Psoas muscle (tissue), 8 donors: Measurements from ENCODE around the gene PLPPR3. TPM values are rescaled to one million over a fixed set of nuclear protein-coding genes. Genes with fewer than 3 reads are reported as not detected.
"Not testable (repeated sequence)": the region's sequence is repeated elsewhere in the genome, so short reads cannot be mapped to it uniquely, and the experiment has no call there.

ENCODE experiments used
- ATAC-seq, 4 donors: fragments of 200-7000 bp; cut with Tn5 transposase; one replicate each; pipeline ENCODE4 v1.9.1; 2020; ENCODE audit warnings: moderate library complexity in 3 of 4, mild to moderate bottlenecking in 2 of 4
- DNase-seq, 2 donors: peaks; one replicate each; pipeline ENCODE4 v3.0.0-alpha.2; 2020
- H3K27ac ChIP-seq: fragments of 200-600 bp; one replicate; pipeline ENCODE4 v1.8.0; 2022
- H3K27me3 ChIP-seq, 3 donors: fragments of 200-600 bp in 1 of 3; one replicate each; pipeline versions ENCODE4 v1.6.1 to v1.8.0; 2013 to 2022; ENCODE audit warnings: low read length in 2 of 3, mild to moderate bottlenecking in 2 of 3, moderate library complexity in 1 of 3; ENCODE audit not compliant: insufficient read depth in 3 of 3
- H3K36me3 ChIP-seq, 2 donors: fragments of 200-600 bp in 1 of 2; one replicate each; pipeline versions ENCODE4 v1.6.1 to v1.8.0; 2013 to 2022; ENCODE audit warnings: low read depth in 1 of 2, mild to moderate bottlenecking in 1 of 2, moderate library complexity in 1 of 2; ENCODE audit not compliant: insufficient read depth in 1 of 2
- H3K4me1 ChIP-seq: fragments of 200-600 bp; one replicate; pipeline ENCODE4 v1.8.0; 2022
- H3K4me3 ChIP-seq: fragments of 200-600 bp; one replicate; pipeline ENCODE4 v1.8.0; 2022; ENCODE audit warnings: mild to moderate bottlenecking
- H3K9me3 ChIP-seq: fragments of 200-600 bp; one replicate; pipeline ENCODE4 v1.8.0; 2022
- WGBS, 3 donors: extraction: QIAGEN DNeasy Blood & Tissue Kit; methylation state at CpG; one replicate each; pipeline versions ENCODE4 v1.1.6 to v1.1.7; 2013; 5-methylcytosine and 5-hydroxymethylcytosine counted together
- intact Hi-C, 2 donors: fragments of 100-400 bp; cut with DNase I; formaldehyde crosslinking; loops; one replicate each; pipeline versions ENCODE4 v1.11.0 to v1.14.2; 2022
- polyA plus RNA-seq, 3 donors: library from polyadenylated mRNA; stranded (reverse); fragments of 200-250 nt; gene quantifications; one replicate each; pipeline ENCODE4 v1.2.3, GENCODE V29; 2013
- total RNA-seq, 4 donors: library from RNA; stranded (reverse); fragmentation: NEBNext Ultra II Directional in 2 of 4; extraction: Animal tissue kit (Norgen Biotek cat#: 25700) in 2 of 4; gene quantifications; one replicate each; pipeline versions ENCODE4 v1.2.1 to v1.2.4, GENCODE V29; 2021 to 2023
- TF ChIP-seq, protein P1 (sequence below): fragments of 200-600 bp; IDR thresholded peaks from one replicate; pipeline ENCODE4 v1.8.0; 2022; ENCODE audit warnings: antibody characterized with exemption
- donor health status: healthy with polysubstance abuse.
- donor health status: DM: no; HTN: no; CAD: no; lungs with moderate emphysema.
- donor health status: Bipolar disorder and iron deficiency.
- donor health status: healthy.
- donor health status: DM: yes; HTN: yes; CAD: no.
- donor health status: DM: no; HTN: no; CAD: no.
- donor health status: DM: no; HTN: no; CAD: no.
- donor health status: DM: yes; HTN: yes; CAD: no.

PLPPR3 gene
- total and polyA plus RNA-seq, 7 donors, result not detected

DNA sequence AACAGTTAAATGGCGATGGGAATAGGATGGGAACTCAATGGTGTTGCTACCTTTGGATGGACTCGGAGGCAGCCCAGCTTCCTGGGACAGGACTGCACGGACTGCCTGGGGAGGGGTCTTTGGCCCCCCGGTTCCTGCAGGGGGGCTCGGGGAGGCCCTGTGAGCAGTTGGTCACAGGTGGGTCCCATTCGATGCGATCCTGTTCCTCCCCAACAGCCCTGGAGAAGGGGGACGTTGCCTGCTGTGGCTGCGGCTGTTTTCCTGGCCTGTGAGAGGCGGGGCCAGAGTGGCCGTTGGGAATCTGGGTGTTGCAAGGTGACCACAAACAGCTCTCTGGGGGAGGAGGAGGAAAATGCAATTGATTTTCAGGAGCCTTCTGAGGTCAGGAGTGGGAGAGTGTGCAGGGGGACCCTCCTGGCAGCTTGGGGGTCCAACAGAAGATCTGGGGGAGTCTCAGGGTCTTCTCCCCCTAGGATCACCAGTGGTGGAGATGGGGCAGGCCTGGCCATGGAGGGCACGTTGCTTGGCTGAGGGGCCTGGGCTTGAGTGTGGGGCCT is 1.9 kb upstream of the PLPPR3 start:
- TF ChIP-seq, protein P1, sequence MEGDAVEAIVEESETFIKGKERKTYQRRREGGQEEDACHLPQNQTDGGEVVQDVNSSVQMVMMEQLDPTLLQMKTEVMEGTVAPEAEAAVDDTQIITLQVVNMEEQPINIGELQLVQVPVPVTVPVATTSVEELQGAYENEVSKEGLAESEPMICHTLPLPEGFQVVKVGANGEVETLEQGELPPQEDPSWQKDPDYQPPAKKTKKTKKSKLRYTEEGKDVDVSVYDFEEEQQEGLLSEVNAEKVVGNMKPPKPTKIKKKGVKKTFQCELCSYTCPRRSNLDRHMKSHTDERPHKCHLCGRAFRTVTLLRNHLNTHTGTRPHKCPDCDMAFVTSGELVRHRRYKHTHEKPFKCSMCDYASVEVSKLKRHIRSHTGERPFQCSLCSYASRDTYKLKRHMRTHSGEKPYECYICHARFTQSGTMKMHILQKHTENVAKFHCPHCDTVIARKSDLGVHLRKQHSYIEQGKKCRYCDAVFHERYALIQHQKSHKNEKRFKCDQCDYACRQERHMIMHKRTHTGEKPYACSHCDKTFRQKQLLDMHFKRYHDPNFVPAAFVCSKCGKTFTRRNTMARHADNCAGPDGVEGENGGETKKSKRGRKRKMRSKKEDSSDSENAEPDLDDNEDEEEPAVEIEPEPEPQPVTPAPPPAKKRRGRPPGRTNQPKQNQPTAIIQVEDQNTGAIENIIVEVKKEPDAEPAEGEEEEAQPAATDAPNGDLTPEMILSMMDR, result no peak
- ATAC-seq (no peak), DNase-seq (no peak)
- Histone ChIP-seq H3K4me1 (no peaks in the 10 kb centered on the region), H3K27me3 (peaks cover 0 to 55% (median 14%) of the 10 kb centered on the region in 3 donors), H3K36me3 (no peaks in the 10 kb centered on the region), H3K27ac (no peak overlapping the region), H3K9me3 (no peaks in the 10 kb centered on the region), H3K4me3 (no peak overlapping the region)
- WGBS, 3 donors, result 49 to 53% (median 51%) methylated on average over 11 to 12 of the region's 12 CpGs
- intact Hi-C loops, result no loop called here

DNA sequence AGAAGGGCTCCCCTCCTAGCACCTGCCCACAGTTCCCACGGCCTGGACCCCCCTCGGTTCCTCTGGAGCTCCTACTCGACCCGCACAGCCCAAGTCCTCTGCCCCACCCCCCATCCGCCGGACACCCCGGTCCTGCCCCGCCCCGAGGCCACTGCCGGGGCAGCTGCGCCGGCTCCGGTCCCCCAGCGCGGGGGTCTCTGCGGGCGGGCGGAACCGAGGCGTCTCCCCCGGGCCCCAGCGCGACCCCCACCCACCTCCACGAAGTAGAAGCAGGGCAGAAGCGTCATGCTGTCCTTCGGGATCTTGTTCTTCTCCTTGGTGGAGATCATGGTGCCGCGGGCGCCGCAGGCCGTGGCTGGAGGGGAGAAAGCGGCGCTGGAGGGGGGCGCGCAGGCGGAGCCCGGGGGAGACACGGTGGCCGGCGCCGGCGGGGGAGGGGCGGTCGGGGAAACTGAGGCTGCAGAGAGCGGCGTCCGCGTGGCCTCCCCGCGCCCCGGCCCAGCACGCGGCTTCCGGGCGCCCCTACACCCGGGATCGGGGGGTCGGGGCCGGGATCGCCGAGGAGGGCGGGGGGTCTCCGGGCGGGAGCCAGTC is 427 bp downstream of the PLPPR3 start:
- Histone ChIP-seq H3K4me3 (peak overlapping the region; percentile 48), H3K9me3 (no peaks in the 10 kb centered on the region), H3K36me3 (no peaks in the 10 kb centered on the region), H3K4me1 (no peaks in the 10 kb centered on the region), H3K27ac (no peak overlapping the region), H3K27me3 (peaks cover 0 to 42% (median 11%) of the 10 kb centered on the region in 3 donors)
- ATAC-seq (no peak), DNase-seq (no peak)
- TF ChIP-seq, protein P1, result no peak
- 1 to 2% (median 2%) methylated on average over 27 to 64 of the region's 64 CpGs for WGBS, 3 donors
- intact Hi-C loops, result no loop called here

DNA sequence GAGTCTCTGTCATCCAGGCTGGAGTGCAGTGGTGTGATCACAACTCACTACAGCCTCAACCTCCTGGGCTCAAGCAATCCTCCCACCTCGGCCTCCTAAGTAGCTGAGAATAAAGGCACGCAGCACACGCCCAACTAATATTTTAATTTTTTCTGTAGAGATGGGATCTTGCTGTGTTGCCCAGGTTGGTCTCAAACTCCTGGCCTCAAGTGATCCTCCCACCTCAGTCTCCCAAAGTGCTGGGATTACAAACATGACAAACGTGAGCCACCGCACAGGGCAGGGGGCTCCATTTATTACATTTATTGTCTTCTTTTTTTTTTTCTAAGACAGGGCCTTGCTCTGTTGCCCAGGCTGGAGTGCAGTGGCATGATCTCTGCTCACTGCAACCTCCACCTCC is 1.5 kb downstream of the PLPPR3 start:
- intact Hi-C loops, H3K4me1 ChIP-seq: not testable (repeated sequence)
- peaks cover 0 to 32% (median 11%) of the 10 kb centered on the region in 3 donors for H3K27me3 ChIP-seq

DNA sequence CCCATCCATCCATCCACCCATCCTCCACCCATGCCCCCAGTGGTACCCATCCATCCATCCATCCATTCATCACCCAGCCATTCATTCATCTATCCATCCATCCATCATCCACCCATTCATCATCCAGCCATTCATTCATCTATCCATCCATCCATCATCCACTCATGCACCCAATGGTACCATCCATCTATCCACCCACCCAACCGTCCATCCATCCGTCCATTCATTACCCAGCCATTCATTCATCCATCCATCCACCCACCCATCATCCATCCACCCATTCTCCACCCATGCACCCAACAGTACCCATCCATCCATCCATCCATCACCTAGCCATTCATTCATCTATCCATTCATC is 5.3 kb downstream of the PLPPR3 start:
- WGBS, 3 donors, result 88 to 98% (median 96%) methylated on average over 2 of the region's 2 CpGs
- no peaks in the 10 kb centered on the region for H3K4me1 ChIP-seq
- peaks cover 0 to 16% of the 10 kb centered on the region in 2 donors for H3K36me3 ChIP-seq
- no peaks in the 10 kb centered on the region for H3K9me3 ChIP-seq
- no peak overlapping the region for H3K4me3 ChIP-seq
- DNase-seq, result no peak
- intact Hi-C loops, result no loop called here
- H3K27ac ChIP-seq, result no peak overlapping the region
- TF ChIP-seq, protein P1, result no peak
- ATAC-seq, result no peak
- peaks cover 0 to 5% (median 1%) of the 10 kb centered on the region in 3 donors for H3K27me3 ChIP-seq

More for the DNA sequence above, 1.5 kb downstream of the PLPPR3 start:
- H3K36me3 ChIP-seq, H3K4me3 ChIP-seq, H3K27ac ChIP-seq, DNase-seq, ATAC-seq, H3K9me3 ChIP-seq: not testable (repeated sequence)
- 86 to 97% (median 94%) methylated on average over 5 of the region's 5 CpGs for WGBS, 3 donors

DNA sequence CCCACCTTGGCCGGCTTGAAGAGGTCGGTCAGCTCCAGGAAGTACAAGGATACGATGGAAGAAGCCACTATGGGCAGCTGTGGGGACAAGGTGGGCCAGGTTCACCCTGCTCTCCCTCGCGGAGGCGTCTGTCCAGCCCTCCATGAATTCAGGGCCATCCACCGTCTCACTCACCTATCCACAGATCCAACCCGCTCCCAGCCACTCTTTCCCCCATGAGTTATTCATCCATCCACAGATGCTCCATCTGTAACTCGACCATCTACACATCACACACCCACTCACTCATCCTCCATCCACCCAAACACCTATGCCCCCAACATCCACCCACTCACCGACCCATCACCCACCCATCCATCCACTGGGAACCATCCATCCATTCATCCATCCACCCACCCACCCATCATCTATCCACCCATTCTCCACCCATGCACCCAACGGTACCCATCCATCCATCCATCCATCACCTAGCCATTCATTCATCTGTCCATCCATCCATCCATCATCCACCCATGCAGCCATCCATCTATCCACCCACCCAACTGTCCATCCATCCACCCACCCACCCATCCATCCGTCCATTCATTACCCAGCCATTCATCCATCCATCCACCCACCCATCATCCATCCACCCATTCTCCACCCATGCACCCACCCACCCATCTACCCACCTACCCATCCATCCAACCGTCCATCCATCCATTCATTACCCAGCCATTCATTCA is 5.8 kb downstream of the PLPPR3 start:
- H3K4me3 ChIP-seq, result no peak overlapping the region
- 91 to 97% (median 97%) methylated on average over 13 of the region's 13 CpGs for WGBS, 3 donors
- peaks cover 2 to 22% of the 10 kb centered on the region in 2 donors for H3K36me3 ChIP-seq
- H3K27me3 ChIP-seq, result no peaks in the 10 kb centered on the region
- intact Hi-C loops, result no loop called here
- H3K4me1 ChIP-seq, result no peaks in the 10 kb centered on the region
- TF ChIP-seq, protein P1, result no peak
- H3K27ac ChIP-seq, result no peak overlapping the region
- ATAC-seq (no peak), DNase-seq (no peak)
- no peaks in the 10 kb centered on the region for H3K9me3 ChIP-seq
